GM12878 (cell line): ENCODE measurements around the gene TRABD2B.

Source experiments
- CHD2 ChIP-seq: IDR thresholded peaks from 2 replicates; pipeline ENCODE4 v1.6.1; 2011; ENCODE audit warnings: low read depth, low read length, improper control_type of control experiment, borderline replicate concordance
- SIN3A ChIP-seq: IDR thresholded peaks from 2 replicates; pipeline ENCODE4 v1.6.1; 2012; ENCODE audit warnings: low read depth, low read length, improper control_type of control experiment
- SP1 ChIP-seq: IDR thresholded peaks from one replicate; pipeline ENCODE4 v1.6.1; 2011; ENCODE audit warnings: low read depth, low read length
- ZNF24 ChIP-seq: fragments of 450-650 bp; IDR thresholded peaks from 2 replicates; pipeline ENCODE4 v1.6.1; 2017; ENCODE audit warnings: antibody characterized with exemption, mild to moderate bottlenecking
- TF ChIP-seq, protein P1 (sequence below): IDR thresholded peaks from 2 replicates; pipeline ENCODE4 v1.6.1; 2012; ENCODE audit warnings: mild to moderate bottlenecking, low read depth, low read length
- TF ChIP-seq, protein P2 (sequence below): fragments of 450-650 bp; formaldehyde crosslinking; IDR thresholded peaks from 2 replicates; pipeline ENCODE4 v1.4.0; 2020; ENCODE audit warnings: mild to moderate bottlenecking, moderate library complexity
- TF ChIP-seq, protein P3 (sequence below), 3 experiments: IDR thresholded peaks in 2 of 3; conservative IDR thresholded peaks in 1 of 3; 2 replicates each; pipeline ENCODE4 v1.5.1; 2011; ENCODE audit warnings: low read depth in 3 of 3, low read length in 3 of 3, mild to moderate bottlenecking in 3 of 3, control low read depth in 2 of 3, moderate library complexity in 2 of 3, inconsistent platforms in 1 of 3, mixed read lengths in 1 of 3; ENCODE audit not compliant: control insufficient read depth in 2 of 3, insufficient read depth in 1 of 3; ENCODE audit errors: extremely low read depth in 1 of 3

DNA sequence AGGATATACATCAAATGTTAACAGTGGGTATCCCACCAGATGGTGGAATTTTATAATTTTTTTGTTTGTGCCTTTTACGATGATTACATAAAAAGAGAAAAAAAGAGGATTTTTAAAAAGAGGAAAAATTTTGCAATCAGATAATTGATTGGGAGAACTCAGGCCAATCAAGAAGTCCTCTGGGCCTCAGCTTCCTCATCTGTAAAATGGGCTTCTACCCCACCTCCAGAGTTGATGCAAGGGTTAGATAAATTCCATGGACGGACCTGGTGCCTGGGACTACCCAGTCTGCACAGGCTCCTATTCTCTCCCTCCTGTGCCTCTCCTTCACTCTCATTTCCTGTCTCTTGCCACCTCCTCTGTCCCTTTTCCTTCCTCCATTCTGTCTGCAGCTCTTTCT is 88.9 kb downstream of the TRABD2B start:
- TF ChIP-seq SIN3A, result no peak
- TF ChIP-seq, protein P1, sequence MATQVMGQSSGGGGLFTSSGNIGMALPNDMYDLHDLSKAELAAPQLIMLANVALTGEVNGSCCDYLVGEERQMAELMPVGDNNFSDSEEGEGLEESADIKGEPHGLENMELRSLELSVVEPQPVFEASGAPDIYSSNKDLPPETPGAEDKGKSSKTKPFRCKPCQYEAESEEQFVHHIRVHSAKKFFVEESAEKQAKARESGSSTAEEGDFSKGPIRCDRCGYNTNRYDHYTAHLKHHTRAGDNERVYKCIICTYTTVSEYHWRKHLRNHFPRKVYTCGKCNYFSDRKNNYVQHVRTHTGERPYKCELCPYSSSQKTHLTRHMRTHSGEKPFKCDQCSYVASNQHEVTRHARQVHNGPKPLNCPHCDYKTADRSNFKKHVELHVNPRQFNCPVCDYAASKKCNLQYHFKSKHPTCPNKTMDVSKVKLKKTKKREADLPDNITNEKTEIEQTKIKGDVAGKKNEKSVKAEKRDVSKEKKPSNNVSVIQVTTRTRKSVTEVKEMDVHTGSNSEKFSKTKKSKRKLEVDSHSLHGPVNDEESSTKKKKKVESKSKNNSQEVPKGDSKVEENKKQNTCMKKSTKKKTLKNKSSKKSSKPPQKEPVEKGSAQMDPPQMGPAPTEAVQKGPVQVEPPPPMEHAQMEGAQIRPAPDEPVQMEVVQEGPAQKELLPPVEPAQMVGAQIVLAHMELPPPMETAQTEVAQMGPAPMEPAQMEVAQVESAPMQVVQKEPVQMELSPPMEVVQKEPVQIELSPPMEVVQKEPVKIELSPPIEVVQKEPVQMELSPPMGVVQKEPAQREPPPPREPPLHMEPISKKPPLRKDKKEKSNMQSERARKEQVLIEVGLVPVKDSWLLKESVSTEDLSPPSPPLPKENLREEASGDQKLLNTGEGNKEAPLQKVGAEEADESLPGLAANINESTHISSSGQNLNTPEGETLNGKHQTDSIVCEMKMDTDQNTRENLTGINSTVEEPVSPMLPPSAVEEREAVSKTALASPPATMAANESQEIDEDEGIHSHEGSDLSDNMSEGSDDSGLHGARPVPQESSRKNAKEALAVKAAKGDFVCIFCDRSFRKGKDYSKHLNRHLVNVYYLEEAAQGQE, result no peak
- no peak for TF ChIP-seq SP1
- TF ChIP-seq, protein P2, sequence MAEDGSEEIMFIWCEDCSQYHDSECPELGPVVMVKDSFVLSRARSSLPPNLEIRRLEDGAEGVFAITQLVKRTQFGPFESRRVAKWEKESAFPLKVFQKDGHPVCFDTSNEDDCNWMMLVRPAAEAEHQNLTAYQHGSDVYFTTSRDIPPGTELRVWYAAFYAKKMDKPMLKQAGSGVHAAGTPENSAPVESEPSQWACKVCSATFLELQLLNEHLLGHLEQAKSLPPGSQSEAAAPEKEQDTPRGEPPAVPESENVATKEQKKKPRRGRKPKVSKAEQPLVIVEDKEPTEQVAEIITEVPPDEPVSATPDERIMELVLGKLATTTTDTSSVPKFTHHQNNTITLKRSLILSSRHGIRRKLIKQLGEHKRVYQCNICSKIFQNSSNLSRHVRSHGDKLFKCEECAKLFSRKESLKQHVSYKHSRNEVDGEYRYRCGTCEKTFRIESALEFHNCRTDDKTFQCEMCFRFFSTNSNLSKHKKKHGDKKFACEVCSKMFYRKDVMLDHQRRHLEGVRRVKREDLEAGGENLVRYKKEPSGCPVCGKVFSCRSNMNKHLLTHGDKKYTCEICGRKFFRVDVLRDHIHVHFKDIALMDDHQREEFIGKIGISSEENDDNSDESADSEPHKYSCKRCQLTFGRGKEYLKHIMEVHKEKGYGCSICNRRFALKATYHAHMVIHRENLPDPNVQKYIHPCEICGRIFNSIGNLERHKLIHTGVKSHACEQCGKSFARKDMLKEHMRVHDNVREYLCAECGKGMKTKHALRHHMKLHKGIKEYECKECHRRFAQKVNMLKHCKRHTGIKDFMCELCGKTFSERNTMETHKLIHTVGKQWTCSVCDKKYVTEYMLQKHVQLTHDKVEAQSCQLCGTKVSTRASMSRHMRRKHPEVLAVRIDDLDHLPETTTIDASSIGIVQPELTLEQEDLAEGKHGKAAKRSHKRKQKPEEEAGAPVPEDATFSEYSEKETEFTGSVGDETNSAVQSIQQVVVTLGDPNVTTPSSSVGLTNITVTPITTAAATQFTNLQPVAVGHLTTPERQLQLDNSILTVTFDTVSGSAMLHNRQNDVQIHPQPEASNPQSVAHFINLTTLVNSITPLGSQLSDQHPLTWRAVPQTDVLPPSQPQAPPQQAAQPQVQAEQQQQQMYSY (CRISPR knock-in tag), result no peak
- no peak for TF ChIP-seq CHD2
- TF ChIP-seq, protein P3, sequence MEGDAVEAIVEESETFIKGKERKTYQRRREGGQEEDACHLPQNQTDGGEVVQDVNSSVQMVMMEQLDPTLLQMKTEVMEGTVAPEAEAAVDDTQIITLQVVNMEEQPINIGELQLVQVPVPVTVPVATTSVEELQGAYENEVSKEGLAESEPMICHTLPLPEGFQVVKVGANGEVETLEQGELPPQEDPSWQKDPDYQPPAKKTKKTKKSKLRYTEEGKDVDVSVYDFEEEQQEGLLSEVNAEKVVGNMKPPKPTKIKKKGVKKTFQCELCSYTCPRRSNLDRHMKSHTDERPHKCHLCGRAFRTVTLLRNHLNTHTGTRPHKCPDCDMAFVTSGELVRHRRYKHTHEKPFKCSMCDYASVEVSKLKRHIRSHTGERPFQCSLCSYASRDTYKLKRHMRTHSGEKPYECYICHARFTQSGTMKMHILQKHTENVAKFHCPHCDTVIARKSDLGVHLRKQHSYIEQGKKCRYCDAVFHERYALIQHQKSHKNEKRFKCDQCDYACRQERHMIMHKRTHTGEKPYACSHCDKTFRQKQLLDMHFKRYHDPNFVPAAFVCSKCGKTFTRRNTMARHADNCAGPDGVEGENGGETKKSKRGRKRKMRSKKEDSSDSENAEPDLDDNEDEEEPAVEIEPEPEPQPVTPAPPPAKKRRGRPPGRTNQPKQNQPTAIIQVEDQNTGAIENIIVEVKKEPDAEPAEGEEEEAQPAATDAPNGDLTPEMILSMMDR (IDR thresholded peaks at IDR 0.05 in 2 of 3, conservative IDR thresholded peaks at IDR 0.05 in 1 of 3; ENCODE audit: control insufficient read depth in 2 of 3, extremely low read depth in 1 of 3, insufficient read depth in 1 of 3, low read depth in 3 of 3, low read length in 3 of 3), result no peak
- TF ChIP-seq ZNF24, result no peak
